GM18517 (cell line): ENCODE results near the gene CERT1.
A peak's percentile ranks its signal among the peaks of the same experiment; 100 is the strongest.
"Not testable (repeated sequence)": the region's sequence is repeated elsewhere in the genome, so short reads cannot be mapped to it uniquely, and the experiment has no call there.

ENCODE experiments used
- ATAC-seq: cut with Tn5 transposase; IDR thresholded peaks from one replicate; pipeline ENCODE4 v1.9.1; 2021; ENCODE audit warnings: mild to moderate bottlenecking, moderate library complexity; ENCODE audit not compliant: unreplicated experiment

CERT1 gene

GRCh38 chr5:75511435-75512382 is at the start of gene CERT1, which contains the start of gene POLK:
Gene CERT1 (minus strand): TSS chr5:75511629. CDS start chr5:75511207, 422 bp downstream.
Gene POLK (plus strand): TSS chr5:75511891.
- ATAC-seq: peak; percentile 82

GRCh38 chr5:75560655-75561054 is 49.2 kb upstream of the CERT1 start:
- ATAC-seq: not testable (repeated sequence)

- ATAC-seq: no peak
These were observed 47.7 kb upstream of the CERT1 start for GRCh38 chr5:75558981-75559632.

GRCh38 chr5:75558221-75558620 is 46.8 kb upstream of the CERT1 start:
- no peak for ATAC-seq

GRCh38 chr5:75553358-75553757 is 41.9 kb upstream of the CERT1 start:
- ATAC-seq: no peak

- ATAC-seq: no peak
These were observed 41.3 kb upstream of the CERT1 start for GRCh38 chr5:75552764-75553163.

- no peak for ATAC-seq
These were observed 40.0 kb upstream of the CERT1 start for GRCh38 chr5:75551471-75551870.

GRCh38 chr5:75550597-75550996 is 39.2 kb upstream of the CERT1 start:
- ATAC-seq: no peak

- ATAC-seq: no peak
These were observed 36.4 kb upstream of the CERT1 start for GRCh38 chr5:75547812-75548211.

- ATAC-seq: no peak
These were observed 35.4 kb upstream of the CERT1 start for GRCh38 chr5:75546830-75547229.

GRCh38 chr5:75545131-75545530 is 33.7 kb upstream of the CERT1 start:
- no peak for ATAC-seq

GRCh38 chr5:75538211-75538610 is 26.8 kb upstream of the CERT1 start:
- no peak for ATAC-seq

GRCh38 chr5:75536694-75537360 is 25.4 kb upstream of the CERT1 start:
- no peak for ATAC-seq

- no peak for ATAC-seq
These were observed 24.7 kb upstream of the CERT1 start for GRCh38 chr5:75536147-75536546.

GRCh38 chr5:75534734-75535133 is 23.3 kb upstream of the CERT1 start:
- no peak for ATAC-seq

- not testable (repeated sequence) for ATAC-seq
These were observed 22.3 kb upstream of the CERT1 start for GRCh38 chr5:75533716-75534115.

GRCh38 chr5:75532190-75532589 is 20.8 kb upstream of the CERT1 start:
- ATAC-seq: no peak

- no peak for ATAC-seq
These were observed 17.8 kb upstream of the CERT1 start for GRCh38 chr5:75529185-75529584.

- ATAC-seq: no peak
These were observed 14.6 kb upstream of the CERT1 start for GRCh38 chr5:75526070-75526469.

- no peak for ATAC-seq
These were observed 13.9 kb upstream of the CERT1 start for GRCh38 chr5:75525344-75525743.

- ATAC-seq: no peak
These were observed 13.2 kb upstream of the CERT1 start for GRCh38 chr5:75524591-75524990.
